HepG2 (cell line): ENCODE measurements around the gene ZBTB14. TPM values are rescaled to one million over a fixed set of nuclear protein-coding genes. Genes with fewer than 3 reads are reported as not detected.
A peak's percentile ranks its signal among the peaks of the same experiment; 100 is the strongest.

ENCODE experiments used
- ARHGAP35 ChIP-seq: sonication (generic); formaldehyde crosslinking; IDR thresholded peaks from 2 replicates; pipeline ENCODE4 v1.9.0; 2022; ENCODE audit warnings: mild to moderate bottlenecking, inconsistent platforms, moderate library complexity, missing genetic modification reagents, borderline replicate concordance
- IKZF1 ChIP-seq: fragments of 450-650 bp; IDR thresholded peaks from 2 replicates; pipeline ENCODE4 v1.7.1; 2016
- PLRG1 ChIP-seq: fragments of 450-650 bp; conservative IDR thresholded peaks from 2 replicates; pipeline ENCODE4 v1.6.1; 2016
- SMAD1 ChIP-seq: sonication (generic); formaldehyde crosslinking; IDR thresholded peaks from 2 replicates; pipeline ENCODE4 v1.4.0; 2020; ENCODE audit warnings: missing genetic modification reagents, low read depth, mild to moderate bottlenecking, borderline replicate concordance
- SRSF4 ChIP-seq: fragments of 200-400 bp; formaldehyde crosslinking; IDR thresholded peaks from one replicate; pipeline ENCODE4 v1.6.1; 2018; ENCODE audit warnings: mild to moderate bottlenecking, low read depth, low read length, moderate library complexity; ENCODE audit not compliant: poor library complexity, severe bottlenecking
- ZBTB38 ChIP-seq: sonication (generic); formaldehyde crosslinking; IDR thresholded peaks from 2 replicates; pipeline ENCODE4 v1.5.1; 2020; ENCODE audit warnings: mild to moderate bottlenecking, missing genetic modification reagents
- ZFY ChIP-seq: sonication (generic); formaldehyde crosslinking; IDR thresholded peaks from 2 replicates; pipeline ENCODE4 v1.4.0; 2020; ENCODE audit warnings: missing genetic modification reagents
- ZNF33A ChIP-seq: sonication (generic); formaldehyde crosslinking; IDR thresholded peaks from 2 replicates; pipeline ENCODE4 v1.5.1; 2020; ENCODE audit warnings: missing genetic modification reagents, mild to moderate bottlenecking, moderate library complexity, borderline replicate concordance
- ZNF790 ChIP-seq: sonication (generic); formaldehyde crosslinking; IDR thresholded peaks from 2 replicates; pipeline ENCODE4 v1.8.0; 2022; ENCODE audit warnings: missing genetic modification reagents, mild to moderate bottlenecking, borderline replicate concordance
- ZNF878 ChIP-seq: sonication (generic); formaldehyde crosslinking; IDR thresholded peaks from 2 replicates; pipeline ENCODE4 v1.8.1; 2023; ENCODE audit warnings: mild to moderate bottlenecking, missing genetic modification reagents, moderate library complexity
- polyA plus RNA-seq, 8 experiments: library from polyadenylated mRNA; depleted of rRNA in 3 of 8; stranded (reverse) in 7 of 8; unstranded in 1 of 8; fragments of >200 nt; fragmentation: Illumina TruSeq in 4 of 8; extraction: Trizol in 4 of 8; gene quantifications; 2 replicates each; pipeline versions ENCODE4 v1.2.1 to v1.2.3, GENCODE V29; 2011 to 2016; ENCODE audit warnings: low read depth in 4 of 8, missing spikeins in 1 of 8, mixed read lengths in 1 of 8; ENCODE audit not compliant: insufficient read depth in 1 of 8
- total RNA-seq, 5 experiments: library from RNA; depleted of rRNA; stranded (reverse); fragments of >200 nt; fragmentation: Illumina TruSeq; extraction: Trizol; gene quantifications; 2 replicates each; pipeline ENCODE4 v1.2.3, GENCODE V29; 2016; ENCODE audit warnings: low read depth in 1 of 5
- TF ChIP-seq, protein P1 (sequence below): sonication (generic); formaldehyde crosslinking; IDR thresholded peaks from 2 replicates; pipeline ENCODE4 v1.4.0; 2020; ENCODE audit warnings: missing genetic modification reagents
- TF ChIP-seq, protein P2 (sequence below): sonication (generic); formaldehyde crosslinking; IDR thresholded peaks from 2 replicates; pipeline ENCODE4 v1.4.0; 2020; ENCODE audit warnings: missing genetic modification reagents, mild to moderate bottlenecking, borderline replicate concordance
- TF ChIP-seq, protein P3 (sequence below): IDR thresholded peaks from 2 replicates; pipeline ENCODE4 v1.6.1; 2016; ENCODE audit warnings: low read depth, missing genetic modification reagents, missing compliant biosample characterization
- TF ChIP-seq, protein P4 (sequence below): sonication (generic); formaldehyde crosslinking; IDR thresholded peaks from 2 replicates; pipeline ENCODE4 v1.5.0; 2020; ENCODE audit warnings: missing genetic modification reagents

ZBTB14 gene
- total and polyA plus RNA-seq, 2 of the 13 experiments (the other 11 are each of a cell fraction or from before 2014, with no cell fraction given): 8.0 to 14.4 TPM

DNA sequence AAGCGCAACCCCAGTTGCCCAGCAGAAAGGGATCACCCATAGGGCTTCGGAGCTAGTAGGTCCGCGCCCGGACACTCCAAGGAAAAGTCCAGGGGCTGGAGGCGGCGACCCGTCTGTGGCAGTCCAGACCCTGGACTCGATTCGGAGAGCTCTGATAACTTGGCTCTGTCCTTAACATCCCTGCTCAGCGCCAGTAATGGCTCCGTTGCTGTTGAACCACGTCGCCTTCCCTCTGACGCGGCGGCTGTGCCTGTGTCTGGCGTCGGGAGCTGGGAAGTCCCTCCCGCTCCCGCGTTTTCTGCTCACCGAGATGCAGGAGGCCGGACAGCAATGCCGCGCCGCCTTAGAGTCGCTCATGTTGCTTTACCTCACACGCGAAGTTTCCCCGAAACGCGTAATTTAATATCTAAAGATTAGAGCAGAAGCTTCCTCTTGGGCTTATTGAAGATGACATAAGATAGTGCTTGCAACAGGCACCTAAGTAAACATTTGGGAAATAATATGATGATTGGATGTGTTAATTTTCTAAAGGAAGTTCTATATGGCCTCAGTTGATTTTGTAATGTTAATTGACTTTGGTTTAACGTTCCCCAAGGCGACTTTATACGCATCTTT is 1.3 kb upstream of the ZBTB14 start (continued):
- TF ChIP-seq, protein P1, sequence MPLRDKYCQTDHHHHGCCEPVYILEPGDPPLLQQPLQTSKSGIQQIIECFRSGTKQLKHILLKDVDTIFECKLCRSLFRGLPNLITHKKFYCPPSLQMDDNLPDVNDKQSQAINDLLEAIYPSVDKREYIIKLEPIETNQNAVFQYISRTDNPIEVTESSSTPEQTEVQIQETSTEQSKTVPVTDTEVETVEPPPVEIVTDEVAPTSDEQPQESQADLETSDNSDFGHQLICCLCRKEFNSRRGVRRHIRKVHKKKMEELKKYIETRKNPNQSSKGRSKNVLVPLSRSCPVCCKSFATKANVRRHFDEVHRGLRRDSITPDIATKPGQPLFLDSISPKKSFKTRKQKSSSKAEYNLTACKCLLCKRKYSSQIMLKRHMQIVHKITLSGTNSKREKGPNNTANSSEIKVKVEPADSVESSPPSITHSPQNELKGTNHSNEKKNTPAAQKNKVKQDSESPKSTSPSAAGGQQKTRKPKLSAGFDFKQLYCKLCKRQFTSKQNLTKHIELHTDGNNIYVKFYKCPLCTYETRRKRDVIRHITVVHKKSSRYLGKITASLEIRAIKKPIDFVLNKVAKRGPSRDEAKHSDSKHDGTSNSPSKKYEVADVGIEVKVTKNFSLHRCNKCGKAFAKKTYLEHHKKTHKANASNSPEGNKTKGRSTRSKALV (CRISPR knock-in tag): no peak
- TF ChIP-seq SMAD1 (no peak), IKZF1 (no peak), PLRG1 (no peak), ARHGAP35 (CRISPR knock-in tag) (no peak), SRSF4 (no peak), ZFY (CRISPR knock-in tag) (no peak), ZNF33A (CRISPR knock-in tag) (no peak), ZBTB38 (CRISPR knock-in tag) (0 out of 2 replicates have a peak, but pooled peaks have one; percentile 51), ZNF790 (CRISPR knock-in tag) (no peak), ZNF878 (CRISPR knock-in tag) (no peak)
- TF ChIP-seq, protein P2, sequence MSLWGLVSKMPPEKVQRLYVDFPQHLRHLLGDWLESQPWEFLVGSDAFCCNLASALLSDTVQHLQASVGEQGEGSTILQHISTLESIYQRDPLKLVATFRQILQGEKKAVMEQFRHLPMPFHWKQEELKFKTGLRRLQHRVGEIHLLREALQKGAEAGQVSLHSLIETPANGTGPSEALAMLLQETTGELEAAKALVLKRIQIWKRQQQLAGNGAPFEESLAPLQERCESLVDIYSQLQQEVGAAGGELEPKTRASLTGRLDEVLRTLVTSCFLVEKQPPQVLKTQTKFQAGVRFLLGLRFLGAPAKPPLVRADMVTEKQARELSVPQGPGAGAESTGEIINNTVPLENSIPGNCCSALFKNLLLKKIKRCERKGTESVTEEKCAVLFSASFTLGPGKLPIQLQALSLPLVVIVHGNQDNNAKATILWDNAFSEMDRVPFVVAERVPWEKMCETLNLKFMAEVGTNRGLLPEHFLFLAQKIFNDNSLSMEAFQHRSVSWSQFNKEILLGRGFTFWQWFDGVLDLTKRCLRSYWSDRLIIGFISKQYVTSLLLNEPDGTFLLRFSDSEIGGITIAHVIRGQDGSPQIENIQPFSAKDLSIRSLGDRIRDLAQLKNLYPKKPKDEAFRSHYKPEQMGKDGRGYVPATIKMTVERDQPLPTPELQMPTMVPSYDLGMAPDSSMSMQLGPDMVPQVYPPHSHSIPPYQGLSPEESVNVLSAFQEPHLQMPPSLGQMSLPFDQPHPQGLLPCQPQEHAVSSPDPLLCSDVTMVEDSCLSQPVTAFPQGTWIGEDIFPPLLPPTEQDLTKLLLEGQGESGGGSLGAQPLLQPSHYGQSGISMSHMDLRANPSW: no peak
- TF ChIP-seq, protein P3, sequence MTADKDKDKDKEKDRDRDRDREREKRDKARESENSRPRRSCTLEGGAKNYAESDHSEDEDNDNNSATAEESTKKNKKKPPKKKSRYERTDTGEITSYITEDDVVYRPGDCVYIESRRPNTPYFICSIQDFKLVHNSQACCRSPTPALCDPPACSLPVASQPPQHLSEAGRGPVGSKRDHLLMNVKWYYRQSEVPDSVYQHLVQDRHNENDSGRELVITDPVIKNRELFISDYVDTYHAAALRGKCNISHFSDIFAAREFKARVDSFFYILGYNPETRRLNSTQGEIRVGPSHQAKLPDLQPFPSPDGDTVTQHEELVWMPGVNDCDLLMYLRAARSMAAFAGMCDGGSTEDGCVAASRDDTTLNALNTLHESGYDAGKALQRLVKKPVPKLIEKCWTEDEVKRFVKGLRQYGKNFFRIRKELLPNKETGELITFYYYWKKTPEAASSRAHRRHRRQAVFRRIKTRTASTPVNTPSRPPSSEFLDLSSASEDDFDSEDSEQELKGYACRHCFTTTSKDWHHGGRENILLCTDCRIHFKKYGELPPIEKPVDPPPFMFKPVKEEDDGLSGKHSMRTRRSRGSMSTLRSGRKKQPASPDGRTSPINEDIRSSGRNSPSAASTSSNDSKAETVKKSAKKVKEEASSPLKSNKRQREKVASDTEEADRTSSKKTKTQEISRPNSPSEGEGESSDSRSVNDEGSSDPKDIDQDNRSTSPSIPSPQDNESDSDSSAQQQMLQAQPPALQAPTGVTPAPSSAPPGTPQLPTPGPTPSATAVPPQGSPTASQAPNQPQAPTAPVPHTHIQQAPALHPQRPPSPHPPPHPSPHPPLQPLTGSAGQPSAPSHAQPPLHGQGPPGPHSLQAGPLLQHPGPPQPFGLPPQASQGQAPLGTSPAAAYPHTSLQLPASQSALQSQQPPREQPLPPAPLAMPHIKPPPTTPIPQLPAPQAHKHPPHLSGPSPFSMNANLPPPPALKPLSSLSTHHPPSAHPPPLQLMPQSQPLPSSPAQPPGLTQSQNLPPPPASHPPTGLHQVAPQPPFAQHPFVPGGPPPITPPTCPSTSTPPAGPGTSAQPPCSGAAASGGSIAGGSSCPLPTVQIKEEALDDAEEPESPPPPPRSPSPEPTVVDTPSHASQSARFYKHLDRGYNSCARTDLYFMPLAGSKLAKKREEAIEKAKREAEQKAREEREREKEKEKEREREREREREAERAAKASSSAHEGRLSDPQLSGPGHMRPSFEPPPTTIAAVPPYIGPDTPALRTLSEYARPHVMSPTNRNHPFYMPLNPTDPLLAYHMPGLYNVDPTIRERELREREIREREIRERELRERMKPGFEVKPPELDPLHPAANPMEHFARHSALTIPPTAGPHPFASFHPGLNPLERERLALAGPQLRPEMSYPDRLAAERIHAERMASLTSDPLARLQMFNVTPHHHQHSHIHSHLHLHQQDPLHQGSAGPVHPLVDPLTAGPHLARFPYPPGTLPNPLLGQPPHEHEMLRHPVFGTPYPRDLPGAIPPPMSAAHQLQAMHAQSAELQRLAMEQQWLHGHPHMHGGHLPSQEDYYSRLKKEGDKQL (CRISPR knock-in tag): no peak
- TF ChIP-seq, protein P4, sequence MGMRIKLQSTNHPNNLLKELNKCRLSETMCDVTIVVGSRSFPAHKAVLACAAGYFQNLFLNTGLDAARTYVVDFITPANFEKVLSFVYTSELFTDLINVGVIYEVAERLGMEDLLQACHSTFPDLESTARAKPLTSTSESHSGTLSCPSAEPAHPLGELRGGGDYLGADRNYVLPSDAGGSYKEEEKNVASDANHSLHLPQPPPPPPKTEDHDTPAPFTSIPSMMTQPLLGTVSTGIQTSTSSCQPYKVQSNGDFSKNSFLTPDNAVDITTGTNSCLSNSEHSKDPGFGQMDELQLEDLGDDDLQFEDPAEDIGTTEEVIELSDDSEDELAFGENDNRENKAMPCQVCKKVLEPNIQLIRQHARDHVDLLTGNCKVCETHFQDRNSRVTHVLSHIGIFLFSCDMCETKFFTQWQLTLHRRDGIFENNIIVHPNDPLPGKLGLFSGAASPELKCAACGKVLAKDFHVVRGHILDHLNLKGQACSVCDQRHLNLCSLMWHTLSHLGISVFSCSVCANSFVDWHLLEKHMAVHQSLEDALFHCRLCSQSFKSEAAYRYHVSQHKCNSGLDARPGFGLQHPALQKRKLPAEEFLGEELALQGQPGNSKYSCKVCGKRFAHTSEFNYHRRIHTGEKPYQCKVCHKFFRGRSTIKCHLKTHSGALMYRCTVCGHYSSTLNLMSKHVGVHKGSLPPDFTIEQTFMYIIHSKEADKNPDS (CRISPR knock-in tag): no peak
